G401.6 (cell line): ENCODE data around the gene C2orf78.
"Not testable (repeated sequence)": the region's sequence is repeated elsewhere in the genome, so short reads cannot be mapped to it uniquely, and the experiment has no call there.

ENCODE experiments used
- FAIRE-seq: peaks from 2 replicates; lab custom pipeline; 2012; peaks lifted over from hg19 to GRCh38; lab: Jason Lieb, UNC

Gene C2orf78, protein sequence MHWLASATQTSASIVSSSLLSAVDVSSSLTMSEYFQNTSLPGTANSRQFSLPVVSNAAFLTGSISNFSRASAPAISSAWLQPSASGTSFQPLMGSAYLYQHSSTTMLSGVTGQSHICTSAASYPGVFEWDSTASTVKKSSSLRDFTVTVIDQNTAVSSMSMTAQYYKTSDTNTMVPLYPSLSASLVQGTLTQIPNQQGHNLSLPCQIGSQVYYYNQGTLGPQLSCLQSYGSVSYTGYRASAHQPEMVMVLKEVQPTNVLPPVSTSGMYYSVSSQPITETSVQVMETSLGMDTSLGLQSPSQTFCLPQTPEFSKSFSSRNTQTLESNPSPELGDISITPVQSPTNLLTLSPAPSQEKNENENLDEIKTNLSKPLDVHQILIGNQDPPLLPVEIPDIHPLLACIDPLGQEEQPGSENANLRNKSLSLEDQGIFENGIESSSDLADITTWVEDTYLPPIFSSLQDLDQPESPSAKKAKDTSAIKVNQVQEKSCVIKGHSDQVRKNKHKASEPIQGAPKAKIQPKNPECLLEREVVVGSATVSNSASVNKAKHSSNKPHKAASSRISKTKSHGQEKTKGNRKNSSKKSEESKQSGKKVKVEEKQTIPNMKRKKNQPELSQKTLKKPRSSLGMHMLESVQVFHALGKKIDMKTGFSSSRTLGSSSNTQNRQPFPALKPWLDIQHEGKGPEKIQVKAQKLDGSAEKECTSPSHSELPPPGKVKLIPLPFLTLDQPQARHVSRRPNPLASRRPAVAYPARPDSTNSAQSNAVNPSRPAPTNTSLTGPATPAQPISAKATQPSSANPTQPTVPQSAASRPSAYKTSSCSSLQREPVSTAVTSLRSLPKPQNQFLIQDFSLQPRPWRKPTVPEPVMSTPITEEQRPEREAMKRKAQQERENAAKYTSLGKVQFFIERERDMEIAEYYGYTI

GRCh38 chr2:73783883-73784282 lies at the start of gene C2orf78:
TSS of gene C2orf78 (plus strand) at chr2:73784183. CDS start at chr2:73784310, 127 bp downstream.
- FAIRE-seq, result not testable (repeated sequence)

- FAIRE-seq, result no peak
Measured at GRCh38 chr2:73736378-73736777, 47.6 kb upstream of the C2orf78 start.

DNA sequence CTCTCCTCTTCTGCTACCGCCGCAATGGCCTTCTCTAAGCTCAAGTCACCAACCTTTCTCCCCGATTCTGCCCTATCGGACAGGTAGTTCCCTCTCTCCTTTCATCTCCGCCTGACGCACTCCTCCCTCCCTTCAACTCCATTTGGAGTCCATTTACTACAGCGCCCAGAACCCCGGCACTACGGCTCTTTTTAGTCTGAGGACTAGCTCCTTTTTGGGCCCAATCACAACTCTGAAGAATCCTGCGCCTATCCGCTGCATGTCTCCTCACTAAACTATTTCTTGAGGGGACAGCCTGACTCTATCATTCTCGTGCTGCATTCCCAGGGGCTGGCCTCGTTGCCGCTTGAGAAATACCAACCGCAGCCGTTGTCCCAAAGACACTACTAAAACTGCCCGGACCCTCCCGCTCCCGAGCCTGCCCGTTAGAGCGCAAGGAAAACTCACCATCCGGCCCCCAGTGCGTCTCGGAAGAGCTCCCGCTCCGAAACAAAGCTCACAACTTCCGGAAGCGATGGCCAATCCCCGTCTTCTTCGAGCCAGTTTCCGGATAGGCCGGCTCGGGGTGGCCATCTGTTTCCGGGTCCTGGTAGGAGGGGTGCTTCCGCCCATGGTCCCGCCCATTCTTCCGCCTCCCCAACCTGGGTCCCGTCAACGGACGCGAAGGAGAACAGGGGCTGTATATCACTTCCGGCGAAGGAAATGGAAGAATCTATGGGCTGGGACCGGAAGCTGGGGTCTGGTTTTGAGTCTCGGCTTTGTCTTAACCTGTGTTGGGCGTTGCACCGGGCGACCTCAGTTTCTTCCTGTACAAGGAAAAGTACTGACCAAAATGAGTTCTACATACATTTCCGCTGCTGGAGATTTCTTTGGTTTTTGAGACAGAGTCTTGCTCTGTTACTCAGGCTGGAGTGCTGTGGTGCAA lies 46.9 kb upstream of the C2orf78 start, which contains the start of gene TPRKB:
TPRKB (minus strand) TSS at position 491 of the 925 bp plus-strand sequence. CDS start 2,776 bp downstream, outside the sequence.
- FAIRE-seq, result peak; percentile 97

DNA sequence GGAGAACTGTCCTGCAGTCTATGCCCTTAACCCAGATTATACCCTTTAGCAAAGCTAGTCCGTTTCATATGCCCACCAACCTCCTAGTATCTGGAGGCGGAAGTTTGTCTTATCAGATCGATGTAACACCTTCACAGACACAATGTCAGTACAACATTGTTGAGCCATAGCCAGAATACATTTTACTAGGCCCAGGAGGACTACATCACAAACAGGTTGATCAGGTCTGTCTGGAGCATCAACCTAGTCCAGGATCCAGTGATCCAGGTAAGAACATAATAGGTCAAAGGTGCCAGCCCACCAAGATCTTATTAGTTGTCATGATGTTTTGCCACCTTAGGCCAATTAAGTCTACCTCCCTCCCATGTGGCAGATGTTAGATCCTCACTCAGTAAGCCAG lies 44.9 kb upstream of the C2orf78 start:
- no peak for FAIRE-seq

GRCh38 chr2:73740767-73741166 lies 43.2 kb upstream of the C2orf78 start:
- FAIRE-seq, result no peak

DNA sequence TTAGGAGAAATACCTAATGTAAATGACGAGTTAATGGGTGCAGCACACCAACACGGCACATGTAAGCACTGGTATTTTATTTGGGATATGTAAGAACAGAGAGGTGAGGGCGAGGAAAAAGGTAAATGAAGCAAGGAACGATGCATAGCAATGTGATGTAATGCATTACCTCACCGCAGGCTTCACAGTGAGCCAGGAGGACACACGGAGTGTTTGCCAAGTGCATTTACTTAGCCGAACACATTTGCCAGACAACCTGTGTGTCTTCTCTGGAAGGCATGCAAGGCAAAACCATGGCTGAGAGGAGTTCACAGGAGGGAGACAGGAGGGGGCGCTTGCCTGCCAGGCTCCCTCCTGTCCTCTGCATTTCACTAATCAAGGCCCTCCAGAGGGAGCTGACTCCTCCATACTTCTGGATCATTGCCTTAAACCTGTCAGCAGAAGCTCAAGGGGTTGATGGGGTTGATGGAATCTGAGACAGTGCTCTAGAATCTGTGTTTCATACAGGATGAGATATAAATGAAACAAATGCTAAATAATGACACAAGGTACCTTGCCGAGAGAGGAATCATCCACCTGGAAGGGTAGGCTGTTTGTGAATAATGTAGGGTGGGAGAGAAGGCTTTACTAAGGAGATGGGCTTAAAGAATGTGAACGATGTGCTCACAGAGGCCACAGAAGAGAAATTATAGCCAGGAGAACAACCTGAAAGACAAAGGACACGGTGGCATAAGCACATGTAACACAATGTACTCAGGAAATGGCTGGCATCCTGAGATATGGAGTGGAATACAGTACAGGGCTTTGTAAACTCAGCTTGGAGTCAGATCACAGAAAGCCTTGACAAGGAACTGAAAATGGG lies 37.7 kb upstream of the C2orf78 start:
- no peak for FAIRE-seq

DNA sequence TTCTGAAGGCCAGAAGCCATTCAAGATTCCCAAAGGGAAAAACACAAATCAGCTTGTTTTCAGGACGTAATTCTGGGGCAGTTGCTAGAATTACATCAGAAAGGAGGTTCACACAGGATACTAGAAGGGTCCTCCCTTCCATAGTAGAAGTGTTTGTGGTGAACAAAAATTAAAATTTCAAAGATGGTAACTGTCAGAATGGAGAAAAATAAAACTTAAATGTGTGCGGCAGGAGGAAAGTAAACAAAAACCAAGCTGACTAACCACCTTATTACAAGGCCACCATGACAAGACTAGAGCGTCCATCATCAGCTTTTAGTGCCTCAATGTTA lies 37.1 kb upstream of the C2orf78 start:
- FAIRE-seq, result no peak

DNA sequence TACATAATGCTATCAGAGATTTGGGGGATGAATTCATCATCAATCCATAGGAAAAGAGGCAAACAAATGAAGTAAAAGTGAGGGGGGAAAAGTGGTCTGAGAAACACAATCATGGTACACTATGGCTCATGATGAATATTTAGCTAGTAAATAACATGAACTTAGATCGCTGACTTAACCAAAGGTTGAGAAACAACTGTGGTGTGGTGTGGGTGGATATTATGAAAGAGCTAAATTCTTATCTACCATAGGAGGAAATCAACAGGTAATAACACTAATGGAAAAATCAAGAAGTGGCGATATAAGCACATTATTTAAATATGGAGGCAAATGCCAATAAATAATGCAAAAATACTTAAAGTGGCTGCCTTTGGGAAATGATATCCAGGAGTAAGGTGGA lies 34.7 kb upstream of the C2orf78 start:
- FAIRE-seq, result no peak

DNA sequence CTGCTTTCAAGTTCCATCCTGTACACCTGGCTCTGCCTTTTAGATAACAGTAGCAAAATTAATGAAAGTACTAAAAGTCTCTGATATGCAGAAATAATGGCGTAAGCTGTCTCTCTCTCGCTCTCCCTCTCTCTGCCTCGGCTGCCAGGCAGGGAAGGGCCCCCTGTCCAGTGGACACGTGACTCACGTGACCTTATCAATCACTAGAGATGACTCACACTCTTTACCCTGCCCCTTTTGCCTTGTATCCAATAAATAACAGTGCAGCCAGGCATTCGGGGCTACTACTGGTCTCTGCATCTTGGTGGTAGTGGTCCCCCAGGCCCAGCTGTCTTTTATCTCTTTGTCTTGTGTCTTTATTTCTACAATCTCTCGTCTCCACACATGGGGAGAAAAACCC lies 29.7 kb upstream of the C2orf78 start:
- FAIRE-seq, result not testable (repeated sequence)

DNA sequence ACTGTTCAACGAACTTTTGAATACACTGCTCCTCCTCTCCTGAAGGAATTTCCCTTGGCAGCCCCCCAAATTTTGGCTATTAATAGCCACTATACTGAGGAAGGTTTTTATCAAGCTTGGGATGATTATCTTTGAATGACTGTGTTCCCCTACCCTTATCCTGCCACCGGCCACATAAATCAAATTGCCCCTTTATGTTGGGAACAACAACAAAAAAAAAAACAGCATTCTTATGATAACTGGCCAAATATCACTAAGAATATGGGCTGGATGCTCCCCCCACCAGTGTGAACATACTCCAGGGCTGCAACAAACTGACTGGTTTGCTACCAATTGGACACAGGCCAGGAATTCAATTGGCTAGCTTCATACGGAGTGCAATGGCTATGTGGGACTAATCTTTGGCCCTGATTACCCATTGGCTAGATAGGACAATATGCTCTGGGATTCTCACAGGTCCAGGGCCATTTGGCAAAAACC lies 24.7 kb upstream of the C2orf78 start:
- FAIRE-seq, result no peak

DNA sequence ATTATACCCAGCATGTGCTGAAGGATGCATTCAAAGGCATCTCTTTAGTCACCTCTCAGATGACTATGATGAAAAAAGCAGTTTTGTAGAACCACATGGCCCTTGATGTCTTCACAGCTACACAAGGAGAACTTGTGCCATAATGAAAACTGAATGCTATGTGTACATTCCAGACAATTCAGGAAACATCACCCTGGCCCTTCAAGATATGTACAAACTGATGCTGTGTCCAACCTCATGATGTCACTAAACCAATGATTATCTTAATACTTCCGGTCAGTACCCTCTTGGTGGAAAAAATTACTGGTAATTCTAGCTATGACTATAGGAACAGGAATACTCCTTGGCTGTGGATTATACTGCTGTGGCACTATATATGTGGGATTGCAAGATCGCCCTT lies 24.1 kb upstream of the C2orf78 start:
- no peak for FAIRE-seq

- no peak for FAIRE-seq
Measured at GRCh38 chr2:73762571-73762970, 21.4 kb upstream of the C2orf78 start.

DNA sequence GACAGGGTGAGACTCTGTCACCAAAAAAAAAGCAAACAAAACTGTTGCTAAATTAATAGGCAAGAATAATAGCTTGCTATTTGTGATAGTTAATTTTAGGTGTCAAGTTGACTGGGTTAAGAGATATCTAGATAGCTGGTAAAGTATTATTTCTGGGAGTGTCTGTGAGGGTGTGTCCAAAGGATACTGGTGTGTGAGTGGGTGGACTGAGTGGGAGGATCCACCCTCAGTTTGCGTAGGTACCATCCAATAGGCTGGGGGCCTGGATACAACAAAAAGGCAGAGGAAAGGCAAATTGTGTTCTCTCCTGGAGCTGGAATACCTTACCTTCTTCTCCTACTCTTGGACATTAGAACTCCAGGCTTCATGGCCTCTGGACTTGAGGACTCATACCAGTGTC lies 19.0 kb upstream of the C2orf78 start:
- no peak for FAIRE-seq

- no peak for FAIRE-seq
Measured at GRCh38 chr2:73766349-73766748, 17.6 kb upstream of the C2orf78 start.

- FAIRE-seq, result no peak
Measured at GRCh38 chr2:73766994-73767393, 17.0 kb upstream of the C2orf78 start.

DNA sequence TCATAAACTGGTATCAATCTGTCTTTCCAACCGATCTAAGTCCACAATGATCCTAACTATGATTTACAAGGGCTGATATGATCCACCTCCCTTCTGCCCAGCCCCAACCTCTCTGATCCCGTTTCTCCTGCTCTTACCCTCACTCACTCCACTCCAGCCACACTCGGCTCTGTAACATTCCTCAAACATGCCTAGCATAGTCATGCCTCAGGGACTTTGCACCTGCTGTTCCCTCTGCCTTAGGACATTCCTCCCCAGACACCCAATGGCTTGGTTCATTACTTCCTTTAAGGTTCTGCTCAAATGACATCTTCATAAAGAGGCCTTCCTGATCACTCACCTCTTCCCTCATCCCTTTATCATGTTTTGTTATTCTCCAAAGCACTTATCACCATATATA lies 13.3 kb upstream of the C2orf78 start:
- no peak for FAIRE-seq

GRCh38 chr2:73772819-73773218 lies 11.2 kb upstream of the C2orf78 start:
- FAIRE-seq, result no peak

GRCh38 chr2:73776381-73776780 lies 7.6 kb upstream of the C2orf78 start:
- no peak for FAIRE-seq

GRCh38 chr2:73776869-73777519 lies 7.0 kb upstream of the C2orf78 start:
- FAIRE-seq, result no peak

DNA sequence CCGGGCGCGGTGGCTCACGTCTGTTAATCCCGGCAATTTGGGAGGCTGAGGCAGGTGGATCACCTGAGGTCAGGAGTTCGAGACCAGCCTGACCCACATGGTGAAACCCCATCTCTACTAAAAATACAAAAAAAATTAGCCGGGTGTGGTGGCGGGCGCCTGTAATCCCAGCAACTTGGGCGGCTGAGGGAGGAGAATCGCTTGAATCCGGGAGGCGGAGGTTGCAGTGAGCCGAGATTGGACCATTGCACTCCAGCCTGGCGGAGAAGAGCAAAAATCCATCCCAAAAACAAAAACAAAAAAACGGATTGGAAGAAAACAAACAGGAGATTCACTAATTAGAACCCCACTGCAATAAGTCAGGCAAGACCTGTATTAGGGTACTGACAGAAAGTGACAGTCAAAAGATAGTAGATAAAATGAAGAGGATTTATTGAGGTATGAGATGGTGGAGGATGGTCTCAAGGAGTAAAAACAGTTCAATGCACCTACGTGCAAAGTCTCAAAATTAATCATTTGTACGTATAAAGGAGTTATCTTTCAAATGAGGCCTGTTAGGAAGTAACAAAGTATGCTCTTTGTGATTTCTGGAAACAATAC lies 5.0 kb upstream of the C2orf78 start:
- not testable (repeated sequence) for FAIRE-seq
